IPS-NIHi7 (cell line): ENCODE results near the gene DPYSL4.
A peak's percentile ranks its signal among the peaks of the same experiment; 100 is the strongest.

Experiments
- DNase-seq: peaks from one replicate; pipeline ENCODE4 v3.0.0; 2012; ENCODE audit warnings: mixed read lengths; ENCODE audit errors: extremely low spot score

The DPYSL4 gene

GRCh38 chr10:132163826-132164515 is 22.8 kb upstream of the DPYSL4 start:
- no peak for DNase-seq

GRCh38 chr10:132164761-132165278 is 21.9 kb upstream of the DPYSL4 start:
- peak; percentile 61 for DNase-seq

DNA sequence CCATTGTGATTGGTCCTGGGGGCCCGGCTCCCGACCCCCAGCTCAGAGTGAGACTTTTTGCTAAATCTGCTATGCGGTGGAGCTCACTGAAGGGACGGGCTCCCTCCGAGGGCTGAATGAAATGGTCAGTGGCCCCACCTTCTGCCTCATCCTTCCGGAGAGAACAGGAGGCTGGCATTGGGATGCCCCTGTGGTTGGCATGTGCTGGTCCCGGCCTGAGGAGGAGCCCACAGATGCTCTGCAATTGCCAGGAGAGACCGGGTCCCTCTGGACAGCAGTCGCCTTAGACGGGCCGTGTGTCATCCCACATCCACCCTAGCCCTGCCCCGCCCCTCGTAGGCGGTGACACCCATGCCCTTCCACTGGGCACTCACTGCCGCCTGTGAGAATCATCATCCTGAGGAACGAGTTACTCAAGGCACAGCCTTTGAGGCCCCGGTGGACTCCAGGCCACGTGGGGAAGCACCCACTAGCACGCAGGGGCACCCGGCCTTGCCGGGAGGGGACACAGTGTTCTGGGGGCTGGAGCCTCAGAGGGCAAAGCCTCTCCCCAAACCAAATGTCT is 21.2 kb upstream of the DPYSL4 start:
- DNase-seq = no peak

- no peak for DNase-seq
Measured at GRCh38 chr10:132166216-132166950, 20.4 kb upstream of the DPYSL4 start.

- DNase-seq = no peak
Measured at GRCh38 chr10:132167041-132167674, 19.6 kb upstream of the DPYSL4 start.

- DNase-seq = no peak
Measured at GRCh38 chr10:132167976-132168375, 18.8 kb upstream of the DPYSL4 start.

- no peak for DNase-seq
Measured at GRCh38 chr10:132168571-132169030, 18.1 kb upstream of the DPYSL4 start.

- no peak for DNase-seq
Measured at GRCh38 chr10:132169031-132169765, 17.6 kb upstream of the DPYSL4 start.

DNA sequence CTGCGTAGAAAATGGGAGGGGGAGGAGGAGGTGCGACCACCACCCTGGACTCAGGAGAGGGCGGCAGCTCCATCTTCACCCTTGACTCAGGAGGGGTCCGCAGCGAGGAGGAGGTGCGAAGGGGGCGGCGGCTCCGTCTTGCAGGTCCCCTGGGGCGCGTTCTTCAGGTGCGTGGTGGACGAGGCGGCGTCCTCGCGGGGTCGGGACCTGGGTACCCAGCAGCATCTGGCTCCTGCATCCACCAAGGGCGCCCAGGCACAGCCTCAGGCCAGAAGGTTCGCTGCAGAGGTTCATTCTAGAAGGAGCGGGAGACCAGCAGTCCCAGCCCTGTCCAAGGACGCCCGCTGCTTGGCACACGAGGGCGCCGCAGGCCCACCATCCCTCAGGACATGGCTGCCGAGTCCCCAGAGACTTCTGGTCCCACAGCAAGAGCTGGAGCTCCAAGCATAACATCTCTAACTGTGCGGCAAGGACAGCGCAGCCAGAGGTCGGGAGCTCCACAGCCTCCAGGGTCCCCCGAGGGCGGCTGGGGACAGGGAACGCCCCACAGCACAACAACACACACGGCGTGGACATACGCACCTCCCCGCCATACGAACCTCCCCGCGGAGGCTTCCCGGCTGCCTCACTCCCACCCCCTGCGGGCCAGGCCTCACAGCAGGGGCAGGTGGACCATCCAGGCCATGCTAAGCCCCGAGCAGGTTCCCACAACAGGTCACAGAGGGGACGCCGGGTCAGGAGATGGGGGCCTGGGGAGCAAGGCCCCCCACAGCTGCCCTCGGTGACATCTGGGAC is 16.8 kb upstream of the DPYSL4 start:
- DNase-seq = no peak

GRCh38 chr10:132170561-132171361 is 16.0 kb upstream of the DPYSL4 start:
- no peak for DNase-seq

GRCh38 chr10:132172091-132173066 is 14.4 kb upstream of the DPYSL4 start:
- no peak for DNase-seq

DNA sequence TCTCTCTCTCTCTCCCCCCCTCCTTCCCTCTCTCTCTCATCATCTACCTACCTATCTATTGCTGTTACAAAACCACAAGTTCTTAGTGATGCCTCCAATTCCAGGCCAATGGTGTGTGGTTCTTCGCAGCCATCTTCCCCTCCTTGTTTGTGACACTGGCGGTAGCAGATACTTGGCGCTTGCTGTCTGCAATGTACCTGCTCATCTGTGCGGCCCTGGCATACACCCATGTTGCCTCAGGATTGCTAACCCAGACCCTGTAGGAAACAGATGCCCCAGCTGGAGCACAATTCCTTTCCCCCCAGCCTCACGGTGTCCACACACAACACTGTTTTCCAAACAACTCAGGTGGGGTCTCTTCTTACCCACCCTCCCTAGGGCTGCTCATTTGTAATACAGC is 13.6 kb upstream of the DPYSL4 start:
- no peak for DNase-seq

DNA sequence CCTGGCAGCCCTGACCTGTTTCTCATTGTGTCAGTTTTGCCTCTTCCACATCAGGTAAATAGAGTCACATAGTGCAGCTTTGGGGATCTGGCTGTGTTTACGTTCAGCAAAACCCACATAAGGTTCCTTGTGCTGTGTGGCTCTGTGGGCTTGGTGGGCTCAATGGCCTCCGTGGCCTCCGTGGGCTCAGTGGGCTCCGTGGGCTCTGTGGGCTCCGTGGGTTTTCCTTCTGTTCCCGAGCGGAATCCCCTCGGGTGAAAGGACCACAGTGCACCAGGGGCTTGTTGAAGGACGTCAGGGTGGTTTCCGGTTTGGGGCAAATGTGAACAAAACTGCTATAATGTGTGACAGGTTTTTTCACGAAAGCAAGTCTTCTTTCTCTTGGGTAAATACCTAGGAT is 12.5 kb upstream of the DPYSL4 start:
- no peak for DNase-seq

DNA sequence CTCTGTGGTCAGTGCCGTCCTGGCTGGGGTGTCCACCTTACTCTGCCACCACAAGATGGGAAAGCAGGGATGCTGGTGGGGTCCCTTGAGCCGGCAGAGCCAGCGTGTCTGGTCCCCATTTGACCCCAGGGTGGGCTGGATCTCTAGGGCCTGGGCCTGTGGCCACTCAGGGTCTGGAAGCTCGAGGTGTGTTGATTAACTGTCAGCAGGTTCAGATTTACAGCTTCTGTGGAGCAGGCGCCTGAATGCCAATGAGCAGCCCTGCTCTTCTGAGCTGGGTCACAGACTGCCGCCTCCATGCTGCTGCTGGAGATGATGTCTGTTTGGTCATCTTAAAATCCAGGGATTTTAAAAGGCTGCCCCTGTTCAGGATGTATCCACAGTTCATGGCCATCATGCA is 11.3 kb upstream of the DPYSL4 start:
- DNase-seq = no peak

DNA sequence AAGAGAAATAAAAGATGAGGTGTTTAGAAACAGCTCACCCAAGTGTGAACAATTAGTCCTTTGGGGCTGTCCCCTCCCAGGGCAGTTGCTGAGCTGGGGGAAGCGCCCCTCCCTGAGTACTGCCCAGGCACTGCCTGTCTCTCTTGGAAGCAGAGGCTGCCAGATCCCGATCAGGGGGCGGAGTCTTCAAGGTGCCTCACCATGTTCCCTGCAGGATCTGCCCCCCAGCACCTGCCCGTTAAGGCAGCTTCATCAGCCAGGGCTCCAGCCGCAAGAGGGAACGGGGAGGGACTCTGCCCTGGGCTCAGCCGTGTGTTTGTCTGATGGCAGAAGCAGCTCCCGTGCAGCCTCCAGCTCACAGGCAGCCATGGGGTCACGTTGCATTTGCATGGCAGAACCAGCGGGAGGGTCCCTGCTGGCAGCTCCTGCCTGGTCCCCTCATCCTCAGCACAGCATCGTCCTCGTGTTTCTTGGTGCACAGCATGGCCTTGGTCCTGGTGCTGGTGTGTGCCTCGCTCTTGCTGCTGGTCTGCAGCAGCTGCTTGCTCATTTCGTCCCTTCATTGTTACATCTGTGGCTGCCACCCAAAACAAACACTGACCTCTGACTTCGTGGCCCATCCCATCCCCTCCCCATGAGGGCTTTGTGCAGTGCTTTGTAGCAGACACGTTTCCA is 10.7 kb upstream of the DPYSL4 start:
- peak; percentile 35 for DNase-seq

DNA sequence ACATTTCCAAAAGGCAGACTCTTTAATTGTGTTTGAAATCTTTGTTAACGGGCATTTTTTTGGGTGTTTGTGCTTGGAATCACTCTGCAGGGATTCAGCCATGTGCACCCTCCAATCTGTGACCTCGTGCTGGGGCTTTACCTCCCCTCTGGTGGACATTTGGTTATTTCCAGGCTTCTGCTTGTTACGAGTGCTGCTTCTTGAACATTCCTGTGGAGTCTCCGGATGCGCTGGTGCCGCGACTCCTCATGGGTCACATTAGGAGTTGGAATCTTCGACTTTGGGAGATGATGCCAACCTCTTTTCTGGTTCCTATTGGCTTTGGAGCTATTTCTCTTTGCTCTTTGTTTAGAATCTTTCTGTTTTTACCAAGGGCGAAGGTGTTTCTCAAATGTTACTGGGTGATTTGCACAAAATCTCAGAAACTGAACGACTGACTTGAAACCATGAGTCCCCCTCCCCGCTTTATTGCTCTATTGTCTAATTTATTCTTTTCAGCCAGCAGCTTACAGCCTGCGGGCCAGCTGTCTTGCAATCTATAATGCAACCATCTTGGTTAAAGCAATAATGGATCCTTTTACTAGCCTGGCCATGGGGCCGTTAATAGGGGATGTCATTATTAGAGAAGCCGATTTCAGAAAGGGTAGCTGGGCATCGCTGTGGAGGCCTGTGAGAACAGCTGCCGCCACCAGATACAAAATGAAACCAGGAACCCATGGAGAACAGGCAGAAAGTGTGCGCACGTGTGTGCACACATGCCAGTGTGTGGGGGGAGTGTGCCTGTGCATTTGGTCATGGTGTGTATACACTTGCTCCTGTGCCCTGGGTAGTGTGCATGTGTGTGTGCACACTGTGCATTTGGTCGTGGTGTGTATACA is 9.9 kb upstream of the DPYSL4 start:
- no peak for DNase-seq

DNA sequence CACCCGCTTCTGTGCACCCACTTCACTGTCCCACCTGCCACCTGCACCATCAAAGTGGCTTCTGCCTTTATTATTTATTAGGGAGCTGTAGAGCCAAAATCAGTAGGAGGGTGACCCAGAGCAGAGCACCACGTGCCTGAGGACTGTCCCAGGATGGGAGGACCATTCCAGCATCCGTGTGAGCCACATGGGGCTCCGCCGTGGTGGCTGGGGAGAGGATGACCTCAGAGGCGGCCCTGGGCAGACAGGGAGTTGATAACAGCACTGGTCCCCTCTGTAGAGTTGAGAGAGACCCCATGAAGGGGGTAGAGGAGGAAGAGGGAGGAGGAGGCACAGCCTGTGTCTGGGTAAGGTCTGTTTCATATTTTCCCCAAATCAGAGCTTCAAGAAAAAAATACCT is 8.7 kb upstream of the DPYSL4 start:
- DNase-seq = no peak
